Muscle layer of duodenum (tissue), 2 donors: ENCODE data around the gene PDGFC.
"Not testable (repeated sequence)": the region's sequence is repeated elsewhere in the genome, so short reads cannot be mapped to it uniquely, and the experiment has no call there.

ENCODE experiments used
- H3K27ac ChIP-seq: one replicate; pipeline ENCODE4 v1.7.0; 2013; ENCODE audit warnings: mild to moderate bottlenecking, low read length
- H3K27me3 ChIP-seq: one replicate; pipeline ENCODE4 v1.7.0; 2013; ENCODE audit warnings: low read depth, mild to moderate bottlenecking, control low read depth, low read length
- H3K36me3 ChIP-seq, 2 donors: one replicate each; pipeline ENCODE4 v1.7.0; 2013; ENCODE audit warnings: low read length in 2 of 2, control low read depth in 1 of 2, mild to moderate bottlenecking in 1 of 2; ENCODE audit not compliant: insufficient read depth in 2 of 2, control insufficient read depth in 1 of 2
- H3K4me1 ChIP-seq, 2 donors: one replicate each; pipeline ENCODE4 v1.7.0; 2013; ENCODE audit warnings: low read length in 2 of 2, mild to moderate bottlenecking in 2 of 2, control low read depth in 1 of 2, moderate library complexity in 1 of 2; ENCODE audit not compliant: insufficient read depth in 2 of 2, control insufficient read depth in 1 of 2
- H3K4me3 ChIP-seq, 2 donors: one replicate each; pipeline ENCODE4 v1.7.0; 2013; ENCODE audit warnings: low read length in 2 of 2, low read depth in 1 of 2, mild to moderate bottlenecking in 1 of 2
- H3K9me3 ChIP-seq, 2 donors: one replicate each; pipeline ENCODE4 v1.7.0; 2013; ENCODE audit warnings: low read length in 2 of 2, control low read depth in 1 of 2, mild to moderate bottlenecking in 1 of 2; ENCODE audit not compliant: control insufficient read depth in 1 of 2
- donor health status: healthy.

PDGFC gene

GRCh38 chr4:156870861-156871260 is 100.7 kb downstream of the PDGFC start:
- no peak overlapping the region for H3K27ac ChIP-seq
- H3K9me3 ChIP-seq = peaks cover 0 to 3% of the 10 kb centered on the region in 2 donors
- H3K4me3 ChIP-seq = no peak overlapping the region
- H3K27me3 ChIP-seq = no peaks in the 10 kb centered on the region
- H3K36me3 ChIP-seq = no peaks in the 10 kb centered on the region
- H3K4me1 ChIP-seq = no peaks in the 10 kb centered on the region

GRCh38 chr4:156870131-156870530 is 101.5 kb downstream of the PDGFC start:
- no peak overlapping the region for H3K27ac ChIP-seq
- no peaks in the 10 kb centered on the region for H3K4me1 ChIP-seq
- no peaks in the 10 kb centered on the region for H3K36me3 ChIP-seq
- H3K4me3 ChIP-seq = no peak overlapping the region
- peaks cover 0 to 3% of the 10 kb centered on the region in 2 donors for H3K9me3 ChIP-seq
- H3K27me3 ChIP-seq = no peaks in the 10 kb centered on the region

GRCh38 chr4:156866088-156866487 is 105.5 kb downstream of the PDGFC start:
- not testable (repeated sequence) for H3K27ac ChIP-seq, H3K9me3 ChIP-seq, H3K36me3 ChIP-seq, H3K4me1 ChIP-seq, H3K27me3 ChIP-seq, H3K4me3 ChIP-seq

GRCh38 chr4:156865451-156865850 is 106.1 kb downstream of the PDGFC start:
- Histone ChIP-seq H3K27ac (no peak overlapping the region), H3K27me3 (no peaks in the 10 kb centered on the region), H3K4me3 (no peak overlapping the region), H3K9me3 (peaks cover 0 to 3% of the 10 kb centered on the region in 2 donors), H3K4me1 (no peaks in the 10 kb centered on the region), H3K36me3 (no peaks in the 10 kb centered on the region)

GRCh38 chr4:156858071-156858470 is 113.5 kb downstream of the PDGFC start:
- Histone ChIP-seq H3K4me1 (no peaks in the 10 kb centered on the region), H3K4me3 (no peak overlapping the region), H3K27me3 (no peaks in the 10 kb centered on the region), H3K9me3 (no peaks in the 10 kb centered on the region), H3K27ac (no peak overlapping the region), H3K36me3 (no peaks in the 10 kb centered on the region)

GRCh38 chr4:156838761-156839160 is 132.8 kb downstream of the PDGFC start:
- H3K27ac ChIP-seq = no peak overlapping the region
- peaks cover 0 to 27% of the 10 kb centered on the region in 2 donors for H3K9me3 ChIP-seq
- H3K27me3 ChIP-seq = no peaks in the 10 kb centered on the region
- H3K36me3 ChIP-seq = peaks cover 0 to 12% of the 10 kb centered on the region in 2 donors
- H3K4me1 ChIP-seq = peaks cover 0 to 9% of the 10 kb centered on the region in 2 donors
- H3K4me3 ChIP-seq = no peak overlapping the region

GRCh38 chr4:156837625-156838345 is 133.8 kb downstream of the PDGFC start:
- H3K27me3 ChIP-seq = no peaks in the 10 kb centered on the region
- peaks cover 0 to 12% of the 10 kb centered on the region in 2 donors for H3K36me3 ChIP-seq
- no peak overlapping the region for H3K4me3 ChIP-seq
- peaks cover 0 to 27% of the 10 kb centered on the region in 2 donors for H3K9me3 ChIP-seq
- peaks cover 0 to 12% of the 10 kb centered on the region in 2 donors for H3K4me1 ChIP-seq
- no peak overlapping the region for H3K27ac ChIP-seq

- H3K27ac ChIP-seq = no peak overlapping the region
- no peaks in the 10 kb centered on the region for H3K27me3 ChIP-seq
- H3K4me3 ChIP-seq = no peak overlapping the region
- H3K9me3 ChIP-seq = no peaks in the 10 kb centered on the region
- H3K36me3 ChIP-seq = no peaks in the 10 kb centered on the region
- H3K4me1 ChIP-seq = peaks cover 0 to 12% of the 10 kb centered on the region in 2 donors
Measured at GRCh38 chr4:156832886-156833285, 138.7 kb downstream of the PDGFC start.

- H3K4me3 ChIP-seq = no peak overlapping the region
- no peaks in the 10 kb centered on the region for H3K9me3 ChIP-seq
- no peaks in the 10 kb centered on the region for H3K36me3 ChIP-seq
- no peaks in the 10 kb centered on the region for H3K27me3 ChIP-seq
- H3K4me1 ChIP-seq = peaks cover 0 to 12% of the 10 kb centered on the region in 2 donors
- H3K27ac ChIP-seq = no peak overlapping the region
Measured at GRCh38 chr4:156830351-156830750, 141.2 kb downstream of the PDGFC start.

- H3K4me3 ChIP-seq = no peak overlapping the region
- no peaks in the 10 kb centered on the region for H3K9me3 ChIP-seq
- H3K27me3 ChIP-seq = no peaks in the 10 kb centered on the region
- H3K4me1 ChIP-seq = peaks cover 0 to 8% of the 10 kb centered on the region in 2 donors
- no peaks in the 10 kb centered on the region for H3K36me3 ChIP-seq
- H3K27ac ChIP-seq = peak overlapping the region; percentile 25
Measured at GRCh38 chr4:156829201-156829873, 142.3 kb downstream of the PDGFC start.

- Histone ChIP-seq H3K4me3 (no peak overlapping the region), H3K9me3 (no peaks in the 10 kb centered on the region), H3K36me3 (no peaks in the 10 kb centered on the region), H3K27me3 (no peaks in the 10 kb centered on the region), H3K27ac (no peak overlapping the region), H3K4me1 (no peaks in the 10 kb centered on the region)
Measured at GRCh38 chr4:156827519-156827918, 144.1 kb downstream of the PDGFC start.
